WTC11 (cell line): ENCODE data around the gene TRMT112. TPM values are rescaled to one million over a fixed set of nuclear protein-coding genes. Genes with fewer than 3 reads are reported as not detected.

ENCODE experiments used
- MYBL2 ChIP-seq: sonication (generic); formaldehyde crosslinking; IDR thresholded peaks from 2 replicates; pipeline ENCODE4 v1.8.1; 2023; ENCODE audit warnings: mild to moderate bottlenecking, moderate library complexity, missing genetic modification reagents
- ZNF396 ChIP-seq: fragments of 250-450 bp; sonication (Bioruptor Pico); IDR thresholded peaks from 2 replicates; pipeline ENCODE4 v1.8.0; 2021; ENCODE audit warnings: mild to moderate bottlenecking, moderate library complexity, borderline replicate concordance
- ZNF671 ChIP-seq: fragments of 250-450 bp; sonication (Bioruptor Pico); IDR thresholded peaks from 2 replicates; pipeline ENCODE4 v1.8.0; 2021; ENCODE audit warnings: mild to moderate bottlenecking
- total RNA-seq: library from RNA; stranded (reverse); gene quantifications from 3 replicates; pipeline ENCODE4 v1.2.3, GENCODE V29; 2021
- TF ChIP-seq, protein P1 (sequence below): fragments of 250-450 bp; sonication (Bioruptor Pico); IDR thresholded peaks from 2 replicates; pipeline ENCODE4 v1.9.0; 2021; ENCODE audit warnings: mild to moderate bottlenecking
- TF ChIP-seq, protein P2 (sequence below): sonication (generic); formaldehyde crosslinking; IDR thresholded peaks from 2 replicates; pipeline ENCODE4 v1.8.0; 2023; ENCODE audit warnings: missing genetic modification reagents, mild to moderate bottlenecking, borderline replicate concordance
- TF ChIP-seq, protein P3 (sequence below): sonication (generic); formaldehyde crosslinking; IDR thresholded peaks from 2 replicates; pipeline ENCODE4 v1.8.0; 2022; ENCODE audit warnings: mild to moderate bottlenecking, missing genetic modification reagents
- TF ChIP-seq, protein P4 (sequence below): sonication (generic); formaldehyde crosslinking; IDR thresholded peaks from 2 replicates; pipeline ENCODE4 v1.8.1; 2022; ENCODE audit warnings: low read depth, missing genetic modification reagents, borderline replicate concordance
- TF ChIP-seq, protein P5 (sequence below): sonication (generic); formaldehyde crosslinking; IDR thresholded peaks from 2 replicates; pipeline ENCODE4 v1.8.0; 2023; ENCODE audit warnings: missing genetic modification reagents
- TF ChIP-seq, protein P6 (sequence below): sonication (generic); formaldehyde crosslinking; IDR thresholded peaks from 2 replicates; pipeline ENCODE4 v1.8.0; 2022; ENCODE audit warnings: missing genetic modification reagents
- TF ChIP-seq, protein P7 (sequence below): sonication (generic); formaldehyde crosslinking; IDR thresholded peaks from 2 replicates; pipeline ENCODE4 v1.8.1; 2022; ENCODE audit warnings: mild to moderate bottlenecking, missing genetic modification reagents, moderate library complexity, borderline replicate concordance

The TRMT112 gene
- total RNA-seq, 1 experiment from 2014 or later, result 285 TPM

DNA sequence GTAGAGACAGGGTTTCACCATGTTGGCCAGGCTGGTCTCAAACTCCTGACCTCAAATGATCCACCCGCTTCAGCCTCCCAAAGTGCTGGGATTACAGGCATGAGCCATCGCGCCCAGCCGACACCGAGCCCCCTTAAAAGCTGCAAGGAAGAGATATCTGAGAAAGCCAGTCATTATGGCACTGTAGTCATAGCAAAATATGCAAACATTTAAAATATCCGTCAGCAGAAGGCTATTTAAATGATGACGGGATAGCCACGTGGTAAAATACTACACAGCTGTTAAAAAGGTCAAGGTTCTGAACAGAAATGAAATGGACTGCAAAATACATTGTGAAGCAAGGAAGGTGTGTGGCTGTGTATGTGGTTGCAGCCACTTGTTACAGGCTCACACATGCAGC lies 16.2 kb upstream of the TRMT112 start (continued):
- TF ChIP-seq, protein P1, sequence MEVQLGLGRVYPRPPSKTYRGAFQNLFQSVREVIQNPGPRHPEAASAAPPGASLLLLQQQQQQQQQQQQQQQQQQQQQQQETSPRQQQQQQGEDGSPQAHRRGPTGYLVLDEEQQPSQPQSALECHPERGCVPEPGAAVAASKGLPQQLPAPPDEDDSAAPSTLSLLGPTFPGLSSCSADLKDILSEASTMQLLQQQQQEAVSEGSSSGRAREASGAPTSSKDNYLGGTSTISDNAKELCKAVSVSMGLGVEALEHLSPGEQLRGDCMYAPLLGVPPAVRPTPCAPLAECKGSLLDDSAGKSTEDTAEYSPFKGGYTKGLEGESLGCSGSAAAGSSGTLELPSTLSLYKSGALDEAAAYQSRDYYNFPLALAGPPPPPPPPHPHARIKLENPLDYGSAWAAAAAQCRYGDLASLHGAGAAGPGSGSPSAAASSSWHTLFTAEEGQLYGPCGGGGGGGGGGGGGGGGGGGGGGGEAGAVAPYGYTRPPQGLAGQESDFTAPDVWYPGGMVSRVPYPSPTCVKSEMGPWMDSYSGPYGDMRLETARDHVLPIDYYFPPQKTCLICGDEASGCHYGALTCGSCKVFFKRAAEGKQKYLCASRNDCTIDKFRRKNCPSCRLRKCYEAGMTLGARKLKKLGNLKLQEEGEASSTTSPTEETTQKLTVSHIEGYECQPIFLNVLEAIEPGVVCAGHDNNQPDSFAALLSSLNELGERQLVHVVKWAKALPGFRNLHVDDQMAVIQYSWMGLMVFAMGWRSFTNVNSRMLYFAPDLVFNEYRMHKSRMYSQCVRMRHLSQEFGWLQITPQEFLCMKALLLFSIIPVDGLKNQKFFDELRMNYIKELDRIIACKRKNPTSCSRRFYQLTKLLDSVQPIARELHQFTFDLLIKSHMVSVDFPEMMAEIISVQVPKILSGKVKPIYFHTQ, result no peak
- no peak for TF ChIP-seq MYBL2 (CRISPR knock-in tag)
- TF ChIP-seq, protein P2, sequence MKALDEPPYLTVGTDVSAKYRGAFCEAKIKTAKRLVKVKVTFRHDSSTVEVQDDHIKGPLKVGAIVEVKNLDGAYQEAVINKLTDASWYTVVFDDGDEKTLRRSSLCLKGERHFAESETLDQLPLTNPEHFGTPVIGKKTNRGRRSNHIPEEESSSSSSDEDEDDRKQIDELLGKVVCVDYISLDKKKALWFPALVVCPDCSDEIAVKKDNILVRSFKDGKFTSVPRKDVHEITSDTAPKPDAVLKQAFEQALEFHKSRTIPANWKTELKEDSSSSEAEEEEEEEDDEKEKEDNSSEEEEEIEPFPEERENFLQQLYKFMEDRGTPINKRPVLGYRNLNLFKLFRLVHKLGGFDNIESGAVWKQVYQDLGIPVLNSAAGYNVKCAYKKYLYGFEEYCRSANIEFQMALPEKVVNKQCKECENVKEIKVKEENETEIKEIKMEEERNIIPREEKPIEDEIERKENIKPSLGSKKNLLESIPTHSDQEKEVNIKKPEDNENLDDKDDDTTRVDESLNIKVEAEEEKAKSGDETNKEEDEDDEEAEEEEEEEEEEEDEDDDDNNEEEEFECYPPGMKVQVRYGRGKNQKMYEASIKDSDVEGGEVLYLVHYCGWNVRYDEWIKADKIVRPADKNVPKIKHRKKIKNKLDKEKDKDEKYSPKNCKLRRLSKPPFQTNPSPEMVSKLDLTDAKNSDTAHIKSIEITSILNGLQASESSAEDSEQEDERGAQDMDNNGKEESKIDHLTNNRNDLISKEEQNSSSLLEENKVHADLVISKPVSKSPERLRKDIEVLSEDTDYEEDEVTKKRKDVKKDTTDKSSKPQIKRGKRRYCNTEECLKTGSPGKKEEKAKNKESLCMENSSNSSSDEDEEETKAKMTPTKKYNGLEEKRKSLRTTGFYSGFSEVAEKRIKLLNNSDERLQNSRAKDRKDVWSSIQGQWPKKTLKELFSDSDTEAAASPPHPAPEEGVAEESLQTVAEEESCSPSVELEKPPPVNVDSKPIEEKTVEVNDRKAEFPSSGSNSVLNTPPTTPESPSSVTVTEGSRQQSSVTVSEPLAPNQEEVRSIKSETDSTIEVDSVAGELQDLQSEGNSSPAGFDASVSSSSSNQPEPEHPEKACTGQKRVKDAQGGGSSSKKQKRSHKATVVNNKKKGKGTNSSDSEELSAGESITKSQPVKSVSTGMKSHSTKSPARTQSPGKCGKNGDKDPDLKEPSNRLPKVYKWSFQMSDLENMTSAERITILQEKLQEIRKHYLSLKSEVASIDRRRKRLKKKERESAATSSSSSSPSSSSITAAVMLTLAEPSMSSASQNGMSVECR (CRISPR knock-in tag), result no peak
- TF ChIP-seq, protein P3, sequence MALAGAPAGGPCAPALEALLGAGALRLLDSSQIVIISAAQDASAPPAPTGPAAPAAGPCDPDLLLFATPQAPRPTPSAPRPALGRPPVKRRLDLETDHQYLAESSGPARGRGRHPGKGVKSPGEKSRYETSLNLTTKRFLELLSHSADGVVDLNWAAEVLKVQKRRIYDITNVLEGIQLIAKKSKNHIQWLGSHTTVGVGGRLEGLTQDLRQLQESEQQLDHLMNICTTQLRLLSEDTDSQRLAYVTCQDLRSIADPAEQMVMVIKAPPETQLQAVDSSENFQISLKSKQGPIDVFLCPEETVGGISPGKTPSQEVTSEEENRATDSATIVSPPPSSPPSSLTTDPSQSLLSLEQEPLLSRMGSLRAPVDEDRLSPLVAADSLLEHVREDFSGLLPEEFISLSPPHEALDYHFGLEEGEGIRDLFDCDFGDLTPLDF (CRISPR knock-in tag), result no peak
- no peak for TF ChIP-seq ZNF396 (CRISPR knock-in tag)
- TF ChIP-seq, protein P4, sequence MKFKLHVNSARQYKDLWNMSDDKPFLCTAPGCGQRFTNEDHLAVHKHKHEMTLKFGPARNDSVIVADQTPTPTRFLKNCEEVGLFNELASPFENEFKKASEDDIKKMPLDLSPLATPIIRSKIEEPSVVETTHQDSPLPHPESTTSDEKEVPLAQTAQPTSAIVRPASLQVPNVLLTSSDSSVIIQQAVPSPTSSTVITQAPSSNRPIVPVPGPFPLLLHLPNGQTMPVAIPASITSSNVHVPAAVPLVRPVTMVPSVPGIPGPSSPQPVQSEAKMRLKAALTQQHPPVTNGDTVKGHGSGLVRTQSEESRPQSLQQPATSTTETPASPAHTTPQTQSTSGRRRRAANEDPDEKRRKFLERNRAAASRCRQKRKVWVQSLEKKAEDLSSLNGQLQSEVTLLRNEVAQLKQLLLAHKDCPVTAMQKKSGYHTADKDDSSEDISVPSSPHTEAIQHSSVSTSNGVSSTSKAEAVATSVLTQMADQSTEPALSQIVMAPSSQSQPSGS (CRISPR knock-in tag), result no peak
- TF ChIP-seq, protein P5, sequence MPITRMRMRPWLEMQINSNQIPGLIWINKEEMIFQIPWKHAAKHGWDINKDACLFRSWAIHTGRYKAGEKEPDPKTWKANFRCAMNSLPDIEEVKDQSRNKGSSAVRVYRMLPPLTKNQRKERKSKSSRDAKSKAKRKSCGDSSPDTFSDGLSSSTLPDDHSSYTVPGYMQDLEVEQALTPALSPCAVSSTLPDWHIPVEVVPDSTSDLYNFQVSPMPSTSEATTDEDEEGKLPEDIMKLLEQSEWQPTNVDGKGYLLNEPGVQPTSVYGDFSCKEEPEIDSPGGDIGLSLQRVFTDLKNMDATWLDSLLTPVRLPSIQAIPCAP (CRISPR knock-in tag), result no peak
- TF ChIP-seq, protein P6, sequence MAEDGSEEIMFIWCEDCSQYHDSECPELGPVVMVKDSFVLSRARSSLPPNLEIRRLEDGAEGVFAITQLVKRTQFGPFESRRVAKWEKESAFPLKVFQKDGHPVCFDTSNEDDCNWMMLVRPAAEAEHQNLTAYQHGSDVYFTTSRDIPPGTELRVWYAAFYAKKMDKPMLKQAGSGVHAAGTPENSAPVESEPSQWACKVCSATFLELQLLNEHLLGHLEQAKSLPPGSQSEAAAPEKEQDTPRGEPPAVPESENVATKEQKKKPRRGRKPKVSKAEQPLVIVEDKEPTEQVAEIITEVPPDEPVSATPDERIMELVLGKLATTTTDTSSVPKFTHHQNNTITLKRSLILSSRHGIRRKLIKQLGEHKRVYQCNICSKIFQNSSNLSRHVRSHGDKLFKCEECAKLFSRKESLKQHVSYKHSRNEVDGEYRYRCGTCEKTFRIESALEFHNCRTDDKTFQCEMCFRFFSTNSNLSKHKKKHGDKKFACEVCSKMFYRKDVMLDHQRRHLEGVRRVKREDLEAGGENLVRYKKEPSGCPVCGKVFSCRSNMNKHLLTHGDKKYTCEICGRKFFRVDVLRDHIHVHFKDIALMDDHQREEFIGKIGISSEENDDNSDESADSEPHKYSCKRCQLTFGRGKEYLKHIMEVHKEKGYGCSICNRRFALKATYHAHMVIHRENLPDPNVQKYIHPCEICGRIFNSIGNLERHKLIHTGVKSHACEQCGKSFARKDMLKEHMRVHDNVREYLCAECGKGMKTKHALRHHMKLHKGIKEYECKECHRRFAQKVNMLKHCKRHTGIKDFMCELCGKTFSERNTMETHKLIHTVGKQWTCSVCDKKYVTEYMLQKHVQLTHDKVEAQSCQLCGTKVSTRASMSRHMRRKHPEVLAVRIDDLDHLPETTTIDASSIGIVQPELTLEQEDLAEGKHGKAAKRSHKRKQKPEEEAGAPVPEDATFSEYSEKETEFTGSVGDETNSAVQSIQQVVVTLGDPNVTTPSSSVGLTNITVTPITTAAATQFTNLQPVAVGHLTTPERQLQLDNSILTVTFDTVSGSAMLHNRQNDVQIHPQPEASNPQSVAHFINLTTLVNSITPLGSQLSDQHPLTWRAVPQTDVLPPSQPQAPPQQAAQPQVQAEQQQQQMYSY (CRISPR knock-in tag), result no peak
- TF ChIP-seq ZNF671 (CRISPR knock-in tag), result no peak
- TF ChIP-seq, protein P7, sequence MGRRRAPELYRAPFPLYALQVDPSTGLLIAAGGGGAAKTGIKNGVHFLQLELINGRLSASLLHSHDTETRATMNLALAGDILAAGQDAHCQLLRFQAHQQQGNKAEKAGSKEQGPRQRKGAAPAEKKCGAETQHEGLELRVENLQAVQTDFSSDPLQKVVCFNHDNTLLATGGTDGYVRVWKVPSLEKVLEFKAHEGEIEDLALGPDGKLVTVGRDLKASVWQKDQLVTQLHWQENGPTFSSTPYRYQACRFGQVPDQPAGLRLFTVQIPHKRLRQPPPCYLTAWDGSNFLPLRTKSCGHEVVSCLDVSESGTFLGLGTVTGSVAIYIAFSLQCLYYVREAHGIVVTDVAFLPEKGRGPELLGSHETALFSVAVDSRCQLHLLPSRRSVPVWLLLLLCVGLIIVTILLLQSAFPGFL (CRISPR knock-in tag), result no peak
